DMS79 treated with DMSO at 0.1 percent for 48 hours (cell line): Measurements from ENCODE around the gene MRPL2.

Source experiments
- DNase-seq: peaks from one replicate; lab custom pipeline; 2025; lab: John Stamatoyannopoulos, UW

MRPL2 gene

DNA sequence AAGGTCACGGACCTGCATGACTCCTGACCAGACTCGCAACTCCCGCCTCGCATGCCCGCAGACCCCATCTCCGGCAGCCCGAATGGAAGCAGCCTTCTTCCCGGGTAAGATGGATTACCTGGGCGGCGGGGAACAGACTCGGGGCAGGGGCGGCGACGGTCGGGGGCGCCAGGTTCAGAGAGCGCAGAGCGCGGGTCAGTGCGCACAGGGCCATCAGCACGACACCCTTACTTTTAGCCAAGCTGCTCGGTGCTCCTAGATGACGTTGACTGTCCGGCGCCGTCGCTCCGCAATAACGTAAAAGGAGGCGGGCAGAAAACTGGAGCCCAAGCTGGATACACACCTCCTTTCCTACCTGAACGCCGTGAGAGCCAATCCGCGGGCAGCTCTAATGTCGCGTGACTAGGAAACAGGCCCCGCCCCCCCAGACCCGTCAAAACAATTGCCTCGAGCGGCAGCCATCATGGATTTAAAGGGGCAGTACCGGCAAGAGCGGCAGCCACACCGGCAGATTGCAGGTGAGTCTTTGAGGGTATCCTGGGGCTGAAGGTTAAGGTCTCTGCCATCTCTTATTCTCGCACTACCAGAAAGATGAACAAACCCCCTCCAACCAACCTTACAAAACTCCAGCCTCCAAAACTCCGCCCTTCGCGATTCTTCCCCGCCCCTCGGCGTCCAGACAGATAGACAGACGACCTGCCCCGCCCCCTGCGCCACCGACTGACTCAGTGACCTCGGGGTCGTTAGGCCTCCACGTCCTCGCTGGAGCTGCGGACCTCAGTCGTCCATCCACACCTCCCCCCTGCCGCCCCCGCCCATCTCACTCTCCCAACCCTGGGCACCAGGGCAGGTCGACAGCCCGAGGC lies at the start of gene MRPL2, which contains the start of gene KLC4:
MRPL2 (minus strand) TSS at position 267 of the 866 bp plus-strand sequence; CDS start at position 214, 53 bp downstream.
KLC4 (plus strand) TSS at position 464 of the 866 bp plus-strand sequence. CDS start 1,705 bp downstream, outside the sequence.
- DNase-seq = peak; percentile 97

DNA sequence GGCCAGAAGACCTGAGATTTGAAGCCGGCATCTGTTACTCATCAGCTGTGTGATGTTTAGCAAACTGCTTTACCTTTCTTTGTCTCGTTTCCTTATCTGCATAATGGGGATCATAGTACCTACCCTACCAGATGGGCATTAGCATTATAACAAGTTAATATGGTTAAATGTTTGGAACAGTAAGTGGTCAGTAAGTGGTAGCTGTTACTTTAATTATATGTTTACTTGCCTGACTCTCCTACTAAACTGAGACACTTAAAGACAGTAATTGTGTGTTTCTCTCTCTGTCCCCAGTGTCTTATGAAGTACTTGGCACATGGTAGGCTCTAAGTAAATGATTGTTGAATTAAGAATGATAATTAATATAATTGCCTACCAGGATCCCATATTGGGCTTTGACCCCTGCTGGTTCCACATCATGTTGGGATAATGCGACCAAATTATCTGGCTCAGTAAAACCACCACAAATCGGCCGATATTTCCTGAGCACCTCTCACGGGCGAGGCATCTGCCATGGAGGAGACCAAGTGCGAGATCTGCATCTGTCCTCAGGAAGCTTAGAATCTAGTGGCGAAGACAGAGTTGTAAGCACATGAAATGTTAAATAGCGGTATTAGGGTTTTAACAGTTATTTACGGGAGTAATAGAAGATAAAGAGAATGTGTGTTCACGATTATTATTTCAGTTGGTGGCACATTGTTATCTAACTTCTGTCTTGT lies 48.3 kb upstream of the MRPL2 start:
- DNase-seq = no peak

DNA sequence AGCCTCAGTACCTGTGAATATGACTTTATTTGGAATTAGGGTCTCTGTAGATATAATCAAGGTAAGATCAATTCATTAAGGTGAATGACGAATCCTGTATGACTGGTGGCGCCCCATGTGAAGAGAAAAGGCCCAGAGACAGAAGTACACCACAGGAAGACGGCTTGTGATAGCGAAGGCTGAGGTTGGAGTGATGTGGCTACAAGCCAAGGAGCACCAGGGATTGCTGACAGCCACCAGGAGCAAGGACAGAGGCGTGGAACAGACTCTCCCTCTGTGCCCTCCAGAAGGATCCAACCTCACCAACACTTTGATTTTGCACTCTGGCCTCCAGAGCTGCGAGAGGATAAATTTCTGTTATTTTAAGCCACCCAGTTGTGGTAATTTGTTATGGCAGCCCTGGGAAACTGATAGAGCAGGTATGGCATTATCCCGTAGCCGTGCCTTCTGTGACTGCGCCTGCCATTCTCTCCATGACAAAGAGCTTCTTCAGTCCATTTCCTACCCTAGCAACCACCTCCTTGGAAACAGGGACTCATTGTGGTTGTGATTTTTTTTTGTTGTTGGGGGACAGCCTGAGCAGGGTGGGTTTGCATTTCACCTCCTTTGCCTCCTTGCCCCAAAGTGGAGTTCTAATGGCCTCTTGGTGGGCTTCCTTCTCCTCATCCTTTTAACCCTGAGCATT lies 46.4 kb upstream of the MRPL2 start:
- no peak for DNase-seq

DNA sequence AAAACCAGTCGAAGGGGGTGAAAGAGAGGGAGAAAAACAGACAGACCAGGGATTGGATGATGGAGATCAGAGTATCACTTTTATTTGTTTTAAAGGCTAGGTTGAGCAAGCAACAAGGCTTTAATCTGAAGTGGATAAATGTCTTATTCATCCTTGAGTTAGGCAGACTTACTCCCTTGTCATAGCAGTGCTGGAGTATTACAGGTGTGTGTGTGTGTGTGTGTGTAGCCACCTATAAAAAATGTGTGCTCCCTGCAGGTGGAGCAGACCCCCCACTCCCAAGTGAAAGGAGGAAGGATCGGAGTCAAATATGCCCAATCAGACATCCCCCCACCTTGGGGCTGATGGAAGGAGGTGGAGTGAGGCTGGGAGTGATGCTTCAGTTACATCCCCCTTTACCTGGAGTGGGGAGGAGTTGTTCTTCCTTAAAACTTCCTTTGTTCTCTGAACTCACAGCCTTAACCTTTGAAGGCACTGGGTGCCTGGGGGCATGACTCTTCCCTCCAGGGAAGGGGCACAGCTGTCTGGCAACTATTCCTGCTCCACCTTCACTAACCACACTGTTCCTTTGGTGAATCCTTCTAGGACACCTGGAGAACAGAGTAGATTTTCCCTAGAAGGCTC lies 44.1 kb upstream of the MRPL2 start:
- DNase-seq = peak; percentile 43

DNA sequence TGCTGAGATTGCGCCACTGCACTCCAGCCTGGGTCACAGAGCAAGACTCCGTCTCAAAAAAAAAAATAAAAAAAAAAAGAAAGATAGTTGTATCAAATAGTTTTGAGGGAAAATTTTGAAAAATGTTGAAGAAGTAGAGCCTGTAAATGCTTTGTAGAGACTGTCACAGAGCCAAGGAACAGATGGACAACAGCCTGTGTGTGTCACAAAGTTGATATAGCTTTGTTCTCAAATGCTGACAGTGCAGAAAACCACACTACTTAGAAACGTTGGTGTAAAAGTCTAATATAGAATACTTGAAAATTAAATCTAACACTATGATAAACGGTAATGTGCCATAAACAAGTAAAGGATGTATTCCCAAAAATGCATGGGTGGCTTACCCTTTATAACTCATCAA lies 42.3 kb upstream of the MRPL2 start:
- no peak for DNase-seq

DNA sequence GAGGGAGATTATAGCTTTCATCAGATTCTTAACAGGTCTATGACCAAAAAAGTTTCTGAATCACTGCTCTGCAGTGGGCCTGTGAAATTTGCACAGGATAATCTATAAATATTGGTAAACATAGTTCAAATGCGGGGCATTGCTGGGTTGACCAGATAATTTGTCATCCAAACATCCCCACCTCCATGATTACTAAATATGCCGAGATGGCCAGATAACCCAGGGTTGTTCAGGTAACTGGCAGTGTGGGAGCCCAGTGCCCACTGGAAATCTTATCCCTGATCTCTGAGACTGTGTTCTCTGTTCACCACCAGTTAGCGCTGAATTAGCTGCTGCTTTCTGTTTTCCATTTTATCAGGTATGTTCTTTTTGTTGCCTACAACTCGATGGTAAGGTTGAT lies 38.3 kb upstream of the MRPL2 start:
- DNase-seq = no peak

DNA sequence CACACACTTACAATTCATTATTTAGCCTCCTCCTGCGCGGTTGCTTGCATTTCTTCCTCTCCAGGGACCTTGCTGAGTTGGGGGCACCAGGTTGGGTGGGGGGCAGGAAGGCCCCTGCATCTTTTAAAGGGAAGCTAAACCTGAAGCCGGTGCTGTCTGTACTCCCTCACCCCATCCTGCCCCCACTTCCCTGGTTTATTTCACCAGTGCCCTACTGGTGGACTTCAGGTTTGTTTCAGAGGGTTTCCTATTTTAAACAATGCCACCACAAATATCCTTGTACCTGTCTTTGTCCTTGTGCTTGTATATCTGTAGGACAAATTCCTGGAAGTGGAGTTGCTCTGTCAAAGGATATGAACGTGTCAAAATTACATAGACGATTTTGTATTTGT lies 37.9 kb upstream of the MRPL2 start:
- DNase-seq = no peak

DNA sequence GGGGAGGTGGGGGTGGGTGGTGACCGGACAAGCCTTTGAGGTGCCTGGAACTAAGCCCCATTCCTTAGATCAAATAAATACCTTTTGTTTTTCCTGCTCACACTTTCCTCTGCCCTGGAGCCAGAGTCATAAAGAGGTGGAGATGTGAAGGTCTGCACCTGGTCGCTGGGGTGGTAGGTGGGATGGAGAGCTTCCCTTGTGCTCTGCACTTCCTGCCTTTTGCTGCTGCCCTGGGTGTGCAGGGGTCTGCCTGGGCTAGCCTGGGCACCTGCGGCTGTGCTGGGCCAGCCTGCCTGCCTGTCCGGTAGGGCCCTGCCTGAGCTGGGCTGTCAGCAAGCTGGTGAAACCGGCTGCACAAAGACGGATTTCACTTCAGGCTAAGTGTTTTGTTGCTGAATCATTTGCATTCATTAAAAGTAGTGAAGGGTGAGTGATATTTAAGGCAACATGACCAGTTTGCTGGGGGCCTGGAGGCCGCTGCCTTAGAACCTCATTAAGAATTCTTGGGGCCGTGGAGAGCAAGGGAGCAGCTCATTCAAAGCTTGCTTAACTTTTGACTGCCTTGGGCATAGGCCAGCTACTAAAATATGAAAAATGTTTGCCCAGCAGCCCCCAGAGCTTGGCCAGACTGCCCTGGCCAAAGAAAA lies 37.3 kb upstream of the MRPL2 start:
- DNase-seq = peak; percentile 67

DNA sequence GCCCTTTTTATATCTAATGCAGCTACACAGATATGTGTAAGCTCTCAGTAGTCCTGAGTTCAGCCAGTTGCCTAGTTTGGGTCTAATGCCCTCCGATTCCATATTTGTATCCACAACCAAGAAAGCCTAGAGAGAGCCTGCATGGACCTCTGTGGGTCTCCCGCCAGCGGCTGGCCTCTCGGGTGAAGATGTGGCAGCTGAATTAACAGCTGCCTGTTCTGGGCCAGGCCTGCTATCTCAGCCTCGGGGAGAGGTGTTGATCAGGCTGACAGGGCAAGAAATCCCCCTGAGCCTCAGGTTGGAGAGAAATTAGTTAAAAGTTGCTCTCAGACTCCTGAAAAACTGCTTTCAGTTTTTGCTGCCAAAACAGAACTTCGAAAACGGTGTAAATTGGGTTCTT lies 36.7 kb upstream of the MRPL2 start:
- peak; percentile 54 for DNase-seq

DNA sequence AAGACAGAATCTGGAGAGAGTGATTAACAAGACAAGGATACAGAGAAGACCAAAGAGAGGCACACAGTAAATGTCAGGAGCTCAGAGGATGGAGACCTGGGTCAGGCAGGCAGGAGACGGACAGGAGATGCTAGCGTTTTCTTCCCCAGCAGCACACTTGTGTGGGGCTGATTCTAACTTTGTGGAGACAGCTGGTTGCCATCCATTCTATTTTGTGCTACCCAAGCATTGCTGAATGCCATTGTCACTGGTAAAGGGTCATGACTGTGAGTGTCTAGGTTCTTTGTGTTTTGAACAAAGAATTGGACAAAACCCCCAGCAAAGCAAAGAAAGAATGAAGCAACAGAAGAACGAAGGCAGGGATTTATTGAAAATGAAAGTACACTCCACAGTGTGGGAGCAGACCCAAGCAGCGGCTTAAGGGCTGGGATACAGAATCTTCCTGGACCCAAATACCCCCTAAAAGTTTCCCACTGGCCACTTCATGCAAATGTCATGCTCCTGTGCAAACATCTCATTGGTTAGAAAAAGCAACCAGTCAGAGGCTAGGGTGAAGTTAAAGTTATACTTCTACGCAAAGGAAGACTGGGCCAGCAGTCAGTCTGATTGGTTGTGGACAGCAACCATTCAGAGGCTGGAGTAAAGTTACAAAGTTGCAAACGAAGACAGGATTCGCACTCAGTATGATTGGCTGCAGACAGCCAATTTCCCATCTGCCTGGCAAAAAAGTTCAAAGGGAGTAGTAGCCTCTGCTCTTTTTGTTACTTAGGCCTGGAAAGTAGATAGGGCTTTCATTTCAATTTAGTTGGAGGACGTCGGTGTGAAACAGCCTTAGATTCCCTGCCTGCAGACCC lies 34.4 kb upstream of the MRPL2 start:
- no peak for DNase-seq

DNA sequence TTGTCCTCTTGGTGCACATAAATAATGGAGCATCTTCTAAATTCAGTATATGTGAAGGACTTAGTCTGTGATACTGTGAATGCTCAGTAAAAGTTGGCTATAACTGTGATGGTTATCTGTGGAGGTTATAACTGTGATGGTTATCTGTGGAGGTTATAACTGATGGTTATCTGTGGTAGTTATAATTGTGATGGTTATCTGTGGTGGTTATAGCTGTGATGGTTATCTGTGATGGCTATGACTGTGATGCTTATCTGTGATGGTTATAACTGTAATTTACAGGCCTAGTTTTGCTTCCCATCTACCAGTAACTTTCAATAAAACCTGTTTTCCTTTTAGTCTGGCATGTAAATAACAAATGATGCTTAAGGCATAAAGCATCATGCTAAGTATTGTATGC lies 33.4 kb upstream of the MRPL2 start:
- DNase-seq = no peak

DNA sequence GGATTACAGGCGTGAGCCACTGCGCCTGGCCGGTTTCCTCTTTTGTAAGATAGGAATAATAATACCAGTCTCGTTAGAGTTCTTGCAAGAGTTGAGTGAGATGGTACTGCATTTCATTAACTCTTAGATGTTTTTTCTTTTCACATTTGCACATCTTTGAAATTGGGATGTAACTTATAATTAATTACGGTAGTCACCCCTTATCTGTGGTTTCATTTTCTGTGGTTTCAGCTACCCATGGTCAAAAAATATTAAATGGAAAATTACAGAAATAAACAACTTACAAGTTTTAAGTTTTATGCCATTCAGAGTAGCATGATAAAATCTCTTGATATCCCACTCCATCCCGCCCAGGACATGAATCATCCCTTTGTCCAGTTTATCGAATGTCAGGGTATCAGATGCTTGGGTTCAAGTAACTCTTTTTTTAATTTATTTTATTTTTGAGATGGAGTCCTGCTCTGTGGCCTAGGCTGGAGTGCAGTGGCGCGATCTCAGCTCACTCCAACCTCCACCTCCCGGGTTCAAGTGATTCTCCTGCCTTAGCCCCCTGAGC lies 32.3 kb upstream of the MRPL2 start:
- DNase-seq = no peak

DNA sequence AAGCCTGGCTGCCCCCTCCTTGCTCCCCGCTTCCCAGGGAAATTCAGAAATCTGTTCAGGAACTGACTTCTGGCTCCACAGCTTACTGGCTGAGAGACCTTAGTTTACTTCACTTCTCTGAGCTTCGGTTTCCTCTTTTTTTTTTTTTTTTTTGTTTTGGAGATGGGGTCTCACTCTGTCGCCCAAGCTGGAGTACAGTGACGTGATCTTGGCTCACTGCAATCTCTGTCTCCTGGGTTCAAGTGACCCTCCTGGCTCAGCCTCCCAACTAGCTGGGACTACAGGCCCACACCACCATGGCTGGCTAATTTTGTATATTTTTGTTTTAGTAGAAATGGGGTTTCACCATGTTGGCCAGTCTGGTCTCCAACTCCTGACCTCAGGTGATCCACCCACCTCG lies 31.8 kb upstream of the MRPL2 start:
- no peak for DNase-seq

DNA sequence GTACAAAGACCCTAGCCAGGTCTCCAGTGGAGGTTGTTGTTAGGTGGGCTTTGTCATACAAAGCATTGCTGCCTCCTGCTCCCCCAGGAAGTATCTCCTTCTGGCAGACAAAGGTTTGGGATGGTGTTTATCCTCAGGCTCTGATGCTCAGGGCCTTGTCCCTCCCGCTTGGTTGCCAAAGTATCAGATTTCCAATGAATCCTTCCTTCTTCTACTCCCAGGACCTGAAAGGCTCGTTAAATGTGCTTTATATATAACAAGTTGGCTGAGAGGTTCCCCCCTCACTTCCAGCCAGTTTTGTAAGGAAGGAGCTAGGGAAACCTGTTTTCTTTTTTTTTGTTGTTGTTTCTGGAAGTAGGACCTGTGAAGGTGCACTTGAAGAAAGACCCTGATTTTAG lies 31.3 kb upstream of the MRPL2 start:
- peak; percentile 65 for DNase-seq

DNA sequence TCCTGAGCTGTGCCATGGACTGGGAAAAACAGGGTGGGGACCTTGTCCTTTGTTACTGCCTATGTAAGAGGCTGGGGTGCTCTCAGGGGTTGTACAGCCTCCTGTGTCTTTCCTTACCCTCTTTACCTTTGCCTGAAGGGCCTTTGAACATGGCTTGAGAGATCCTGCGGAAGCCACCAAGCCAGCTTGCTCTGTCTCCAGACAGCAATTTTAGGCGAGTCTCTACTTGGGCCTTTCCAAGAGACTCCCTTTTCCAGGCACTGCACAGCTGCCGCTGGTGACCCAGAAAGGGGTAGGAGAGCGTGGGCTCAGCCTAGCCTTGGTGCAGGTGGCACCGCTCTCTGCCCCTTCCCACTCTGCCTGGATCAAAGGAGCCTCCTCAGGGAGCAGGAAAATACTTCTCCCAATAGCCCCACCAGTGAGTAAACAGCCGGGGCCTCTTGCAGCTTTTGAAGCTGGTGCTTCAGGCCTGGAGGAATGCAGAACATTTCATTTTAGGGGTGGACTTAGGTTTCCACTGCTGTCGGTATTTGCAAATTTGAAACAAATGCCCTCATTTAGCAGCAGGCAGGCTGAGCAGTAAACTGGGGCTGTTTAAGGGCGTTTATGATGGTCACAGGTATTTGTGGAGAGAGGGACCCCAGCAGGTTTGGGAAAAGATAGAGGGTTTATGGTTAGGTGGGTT lies 30.8 kb upstream of the MRPL2 start:
- DNase-seq = peak; percentile 59

DNA sequence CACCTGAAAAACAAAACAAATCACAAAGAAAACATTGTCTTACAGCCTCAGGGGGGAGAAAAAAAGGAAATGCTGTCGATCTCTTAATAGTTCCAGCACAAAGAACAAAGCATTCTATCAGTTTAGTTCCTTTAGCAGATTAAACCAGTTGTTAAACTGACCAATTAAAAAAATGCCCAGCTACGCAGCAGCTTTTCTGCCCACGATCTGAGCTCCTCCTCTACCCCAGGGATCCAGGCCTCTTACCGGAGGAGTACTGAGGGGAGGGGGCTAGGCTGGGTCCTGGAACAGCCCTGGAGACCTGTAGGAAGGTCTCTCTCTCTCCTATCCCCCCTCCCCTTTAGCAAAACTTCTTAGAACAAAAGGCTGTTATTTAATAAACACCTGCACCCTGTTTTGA lies 30.2 kb upstream of the MRPL2 start:
- peak; percentile 65 for DNase-seq

DNA sequence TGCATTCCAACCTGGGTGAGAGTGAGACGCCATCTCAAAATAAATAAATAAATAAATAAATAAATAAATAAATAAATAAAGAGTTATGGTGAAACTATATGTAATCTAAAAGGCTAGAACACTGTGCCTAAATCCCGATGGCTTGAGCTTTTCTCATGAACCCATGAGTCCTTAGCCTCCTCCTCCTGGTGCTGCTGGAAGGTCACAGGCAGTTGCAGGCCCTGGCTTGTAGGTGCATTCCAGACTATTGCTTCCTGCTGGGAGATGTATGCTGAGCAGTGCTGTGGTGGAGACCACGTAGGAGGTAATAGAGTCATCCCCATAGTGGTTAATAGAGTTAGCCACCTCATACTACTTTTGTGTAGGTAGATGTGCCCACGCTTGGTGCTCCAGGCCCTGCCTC lies 29.4 kb upstream of the MRPL2 start:
- no peak for DNase-seq

DNA sequence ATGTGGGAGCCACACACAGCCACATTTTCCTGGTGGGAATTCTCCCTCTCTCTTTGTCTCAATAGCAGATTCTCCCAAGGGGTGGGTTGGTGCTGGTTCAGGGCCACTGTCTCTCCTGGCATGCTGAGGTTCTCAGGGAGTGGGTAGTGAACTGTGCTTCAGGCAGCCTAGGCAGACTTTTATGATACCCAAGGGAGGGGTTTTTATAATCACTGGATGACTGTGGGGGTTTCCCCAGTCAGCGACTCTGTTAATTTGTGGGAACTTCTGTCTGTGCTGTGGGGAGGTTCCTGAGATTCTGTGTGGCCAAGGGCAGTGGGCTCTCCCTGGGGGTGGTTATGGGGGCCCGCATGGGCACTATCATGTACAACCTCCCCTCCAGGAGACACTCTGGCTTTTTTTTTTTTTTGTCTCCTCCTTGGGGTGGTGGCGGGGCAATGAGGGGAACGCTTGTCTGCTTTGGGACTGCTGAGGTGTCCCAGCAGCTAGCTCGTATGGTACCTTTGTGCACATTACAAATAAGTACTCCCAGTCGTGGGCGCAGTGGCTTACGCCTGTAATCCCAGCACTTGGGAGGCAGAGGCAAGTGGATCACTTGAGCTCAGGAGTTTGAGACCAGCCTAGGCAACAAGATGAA lies 26.9 kb upstream of the MRPL2 start:
- no peak for DNase-seq
